Measurements from ENCODE around the gene TRIM52.
"Not testable (repeated sequence)": the region's sequence is repeated elsewhere in the genome, so short reads cannot be mapped to it uniquely, and the experiment has no call there.

Gene TRIM52

DNA sequence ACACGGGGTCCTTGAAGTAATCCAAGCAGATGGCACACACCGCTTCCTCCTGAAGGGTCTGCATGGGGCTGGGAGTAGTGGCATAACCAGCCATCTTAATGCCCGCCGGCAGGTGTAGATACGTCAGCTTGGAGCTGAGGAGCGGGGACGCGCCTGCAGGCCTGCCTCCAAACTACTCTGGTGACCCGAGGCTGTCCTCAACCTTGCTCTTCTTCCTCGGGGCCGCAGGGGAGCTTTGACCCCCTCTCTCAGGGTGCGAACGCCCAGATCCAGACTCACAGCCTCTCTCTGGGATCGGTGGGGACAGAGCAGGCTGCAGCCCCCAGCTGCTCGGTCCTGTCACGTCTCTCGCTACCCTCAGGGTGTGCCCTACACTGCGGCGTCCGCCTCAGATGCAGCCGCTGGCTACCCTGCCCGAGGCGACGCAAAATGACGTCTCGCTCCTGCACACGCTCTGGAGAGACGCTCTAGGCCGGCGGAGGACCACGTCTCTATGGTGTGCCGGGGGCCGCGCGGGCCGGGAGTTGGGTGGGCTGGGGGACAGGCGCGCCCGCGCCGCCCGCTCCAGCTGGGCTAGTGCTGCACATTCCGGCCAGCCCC, at the start of gene TRIM52:
Gene TRIM52, minus strand, starts transcription at position 424 of the 600 bp plus-strand sequence. Its CDS starts 330 bp downstream, at position 94.
- Histone ChIP-seq H3K4me3 (replicated peaks; ENCODE audit: low read depth, low read length) (peak within 1 kb of the TSS; percentile 94), H3K36me3 (ENCODE audit: control insufficient read depth, insufficient read depth, low read length) (peaks cover 5% of the 10 kb centered on the region), H3K27me3 (replicated peaks; ENCODE audit: control insufficient read depth, insufficient read depth, low read length) (no peaks in the 10 kb centered on the region)
- TF ChIP-seq, protein P1, sequence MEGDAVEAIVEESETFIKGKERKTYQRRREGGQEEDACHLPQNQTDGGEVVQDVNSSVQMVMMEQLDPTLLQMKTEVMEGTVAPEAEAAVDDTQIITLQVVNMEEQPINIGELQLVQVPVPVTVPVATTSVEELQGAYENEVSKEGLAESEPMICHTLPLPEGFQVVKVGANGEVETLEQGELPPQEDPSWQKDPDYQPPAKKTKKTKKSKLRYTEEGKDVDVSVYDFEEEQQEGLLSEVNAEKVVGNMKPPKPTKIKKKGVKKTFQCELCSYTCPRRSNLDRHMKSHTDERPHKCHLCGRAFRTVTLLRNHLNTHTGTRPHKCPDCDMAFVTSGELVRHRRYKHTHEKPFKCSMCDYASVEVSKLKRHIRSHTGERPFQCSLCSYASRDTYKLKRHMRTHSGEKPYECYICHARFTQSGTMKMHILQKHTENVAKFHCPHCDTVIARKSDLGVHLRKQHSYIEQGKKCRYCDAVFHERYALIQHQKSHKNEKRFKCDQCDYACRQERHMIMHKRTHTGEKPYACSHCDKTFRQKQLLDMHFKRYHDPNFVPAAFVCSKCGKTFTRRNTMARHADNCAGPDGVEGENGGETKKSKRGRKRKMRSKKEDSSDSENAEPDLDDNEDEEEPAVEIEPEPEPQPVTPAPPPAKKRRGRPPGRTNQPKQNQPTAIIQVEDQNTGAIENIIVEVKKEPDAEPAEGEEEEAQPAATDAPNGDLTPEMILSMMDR (IDR thresholded peaks at IDR 0.05; ENCODE audit: insufficient read depth, low read length, poor library complexity, severe bottlenecking) = no peak
- DNase-seq (ENCODE audit: extremely low read depth, insufficient read length) = peak; percentile 93

DNA sequence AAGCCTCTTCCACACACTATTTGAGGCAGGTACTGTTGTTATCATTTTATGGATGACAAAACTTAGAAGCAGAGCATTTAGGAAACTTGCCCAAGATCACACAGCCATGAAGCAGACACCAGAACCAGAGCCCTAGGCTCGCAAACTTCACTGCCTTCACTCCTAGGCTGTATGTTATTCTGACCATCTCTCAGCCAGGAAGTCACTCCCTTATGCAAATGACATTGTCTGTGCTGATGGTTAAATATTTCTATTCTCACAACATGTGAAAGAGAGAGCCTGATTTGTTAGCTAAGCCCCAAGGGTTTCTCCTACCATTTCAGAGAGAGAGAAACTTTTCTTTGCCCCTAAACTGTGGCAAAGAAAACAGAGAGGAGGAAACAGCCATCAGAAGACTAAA, 26.4 kb upstream of the TRIM52 start:
- DNase-seq (ENCODE audit: extremely low read depth, insufficient read length); H3K36me3 ChIP-seq (ENCODE audit: control insufficient read depth, insufficient read depth, low read length); H3K27me3 ChIP-seq (replicated peaks; ENCODE audit: control insufficient read depth, insufficient read depth, low read length); H3K4me3 ChIP-seq (replicated peaks; ENCODE audit: low read depth, low read length): not testable (repeated sequence)

- H3K4me3 ChIP-seq (replicated peaks; ENCODE audit: low read depth, low read length); DNase-seq (ENCODE audit: extremely low read depth, insufficient read length); H3K36me3 ChIP-seq (ENCODE audit: control insufficient read depth, insufficient read depth, low read length); H3K27me3 ChIP-seq (replicated peaks; ENCODE audit: control insufficient read depth, insufficient read depth, low read length): not testable (repeated sequence)
These were observed 25.2 kb upstream of the TRIM52 start for GRCh38 chr5:181285962-181286705.

GRCh38 chr5:181283841-181284755, 23.2 kb upstream of the TRIM52 start:
- not testable (repeated sequence) for DNase-seq (ENCODE audit: extremely low read depth, insufficient read length)

DNA sequence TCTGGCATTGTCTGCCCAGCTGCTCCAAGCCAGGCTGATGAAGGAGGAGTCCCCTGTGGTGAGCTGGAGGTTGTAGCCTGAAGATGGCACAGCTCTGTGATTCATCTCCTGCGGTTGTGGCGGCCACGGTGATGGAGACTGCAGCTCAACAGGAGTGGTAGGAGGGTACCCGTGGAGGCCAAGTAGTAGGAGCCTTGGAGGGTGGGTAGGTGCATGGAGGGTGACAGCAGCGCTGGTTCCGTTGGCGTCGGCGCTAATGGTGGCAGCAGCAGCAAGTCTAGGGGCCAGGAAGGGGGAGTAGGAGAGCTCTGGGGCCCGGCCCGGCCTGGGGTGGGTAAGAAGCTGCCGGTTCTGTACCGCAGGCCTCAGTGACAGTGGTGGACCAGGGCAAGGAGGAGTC, 22.4 kb upstream of the TRIM52 start:
- no peaks in the 10 kb centered on the region for H3K36me3 ChIP-seq (ENCODE audit: control insufficient read depth, insufficient read depth, low read length)
- H3K4me3 ChIP-seq (replicated peaks; ENCODE audit: low read depth, low read length) = no peak overlapping the region
- H3K27me3 ChIP-seq (replicated peaks; ENCODE audit: control insufficient read depth, insufficient read depth, low read length) = no peaks in the 10 kb centered on the region
- TF ChIP-seq, protein P1 (IDR thresholded peaks at IDR 0.05; ENCODE audit: insufficient read depth, low read length, poor library complexity, severe bottlenecking) = no peak
- no peak for DNase-seq (ENCODE audit: extremely low read depth, insufficient read length)

More at GRCh38 chr5:181283841-181284755, 23.2 kb upstream of the TRIM52 start:
- H3K27me3 ChIP-seq (replicated peaks; ENCODE audit: control insufficient read depth, insufficient read depth, low read length); H3K4me3 ChIP-seq (replicated peaks; ENCODE audit: low read depth, low read length); H3K36me3 ChIP-seq (ENCODE audit: control insufficient read depth, insufficient read depth, low read length): not testable (repeated sequence)

GRCh38 chr5:181282874-181283273, 21.9 kb upstream of the TRIM52 start:
- H3K27me3 ChIP-seq (replicated peaks; ENCODE audit: control insufficient read depth, insufficient read depth, low read length) = no peaks in the 10 kb centered on the region
- no peak for DNase-seq (ENCODE audit: extremely low read depth, insufficient read length)
- no peak overlapping the region for H3K4me3 ChIP-seq (replicated peaks; ENCODE audit: low read depth, low read length)
- TF ChIP-seq, protein P1 (IDR thresholded peaks at IDR 0.05; ENCODE audit: insufficient read depth, low read length, poor library complexity, severe bottlenecking) = no peak
- H3K36me3 ChIP-seq (ENCODE audit: control insufficient read depth, insufficient read depth, low read length) = no peaks in the 10 kb centered on the region

DNA sequence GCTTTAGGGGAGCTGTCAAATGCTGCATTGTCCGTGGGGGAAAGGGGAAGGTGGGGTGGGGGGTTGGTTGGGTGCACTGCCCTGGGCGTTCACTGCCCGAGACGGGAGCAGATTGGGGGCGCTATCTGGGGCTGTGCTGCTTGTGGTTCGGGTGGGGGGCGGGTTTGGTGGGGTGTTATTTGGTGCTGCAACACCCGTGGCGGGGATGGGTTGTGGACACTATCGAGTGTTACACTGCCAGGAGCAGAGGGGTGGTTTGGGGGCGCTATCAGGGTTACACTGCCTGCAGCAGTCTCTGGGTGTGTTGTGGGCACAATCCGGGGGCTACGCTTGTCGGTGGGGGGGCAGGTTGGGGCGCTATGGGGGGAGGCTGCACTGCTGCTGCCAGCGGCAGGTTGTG, 21.5 kb upstream of the TRIM52 start:
- H3K27me3 ChIP-seq (replicated peaks; ENCODE audit: control insufficient read depth, insufficient read depth, low read length); DNase-seq (ENCODE audit: extremely low read depth, insufficient read length); H3K4me3 ChIP-seq (replicated peaks; ENCODE audit: low read depth, low read length); H3K36me3 ChIP-seq (ENCODE audit: control insufficient read depth, insufficient read depth, low read length): not testable (repeated sequence)

Measured in GM06990 (cell line).